Astrocyte (in vitro differentiated cells and primary cell): ENCODE measurements around the gene GRB10. TPM values are rescaled to one million over a fixed set of nuclear protein-coding genes. Genes with fewer than 3 reads are reported as not detected.

Experiments
- DNase-seq: peaks from one replicate; pipeline ENCODE4 v3.0.0-alpha.2; 2010; ENCODE audit warnings: low read depth
- FAIRE-seq: peaks from 2 replicates; lab custom pipeline; 2011; peaks lifted over from hg19 to GRCh38; lab: Jason Lieb, UNC
- H2AFZ ChIP-seq: 2 replicates; pipeline ENCODE4 v1.6.0; 2012; ENCODE audit warnings: low read depth, low read length, inconsistent platforms
- H3K27ac ChIP-seq: 2 replicates; pipeline ENCODE4 v1.5.1; 2011; ENCODE audit warnings: low read depth, low read length, inconsistent platforms
- H3K27me3 ChIP-seq: 2 replicates; pipeline ENCODE4 v1.6.0; 2011; ENCODE audit warnings: low read length, inconsistent platforms; ENCODE audit not compliant: insufficient read depth
- H3K36me3 ChIP-seq: 2 replicates; pipeline ENCODE4 v1.5.1; 2011; ENCODE audit warnings: low read length, inconsistent platforms; ENCODE audit not compliant: insufficient read depth
- H3K4me1 ChIP-seq: 2 replicates; pipeline ENCODE4 v1.5.1; 2011; ENCODE audit warnings: low read length, inconsistent platforms; ENCODE audit not compliant: insufficient read depth
- H3K4me2 ChIP-seq: 2 replicates; pipeline ENCODE4 v1.6.0; 2012; ENCODE audit warnings: low read length, inconsistent platforms
- H3K4me3 ChIP-seq: 2 replicates; pipeline ENCODE4 v1.5.1; 2011; ENCODE audit warnings: low read depth, mild to moderate bottlenecking, low read length, inconsistent platforms; ENCODE audit not compliant: insufficient read depth
- H3K79me2 ChIP-seq: 2 replicates; pipeline ENCODE4 v1.6.0; 2012; ENCODE audit warnings: mild to moderate bottlenecking, low read length, inconsistent platforms; ENCODE audit not compliant: insufficient read depth
- H3K9ac ChIP-seq: 2 replicates; pipeline ENCODE4 v1.6.0; 2012; ENCODE audit warnings: mild to moderate bottlenecking, low read length, inconsistent platforms
- H3K9me3 ChIP-seq: 2 replicates; pipeline ENCODE4 v1.5.1; 2012; ENCODE audit warnings: low read depth, mild to moderate bottlenecking, low read length, inconsistent platforms; ENCODE audit not compliant: insufficient read depth
- H4K20me1 ChIP-seq: 2 replicates; pipeline ENCODE4 v1.6.0; 2012; ENCODE audit warnings: low read length, inconsistent platforms; ENCODE audit not compliant: insufficient read depth
- H3K27ac Mint-ChIP-seq: one replicate; pipeline ENCODE4 v1.8.0; 2021; ENCODE audit warnings: mild to moderate bottlenecking, mixed read lengths; ENCODE audit not compliant: unreplicated experiment
- H3K27me3 Mint-ChIP-seq: one replicate; pipeline ENCODE4 v1.8.0; 2021; ENCODE audit warnings: low read depth, mixed read lengths; ENCODE audit not compliant: unreplicated experiment
- H3K36me3 Mint-ChIP-seq: one replicate; pipeline ENCODE4 v1.8.0; 2021; ENCODE audit warnings: low read depth, mixed read lengths; ENCODE audit not compliant: unreplicated experiment
- H3K4me1 Mint-ChIP-seq: one replicate; pipeline ENCODE4 v1.8.0; 2021; ENCODE audit warnings: low read depth, mixed read lengths; ENCODE audit not compliant: unreplicated experiment
- H3K4me3 Mint-ChIP-seq: one replicate; pipeline ENCODE4 v1.8.0; 2021; ENCODE audit warnings: mild to moderate bottlenecking, moderate library complexity, mixed read lengths; ENCODE audit not compliant: unreplicated experiment
- H3K9me3 Mint-ChIP-seq: one replicate; pipeline ENCODE4 v1.8.0; 2021; ENCODE audit warnings: mild to moderate bottlenecking, mixed read lengths; ENCODE audit not compliant: unreplicated experiment
- EZH2 ChIP-seq: IDR thresholded peaks from 2 replicates; pipeline ENCODE4 v1.6.1; 2012; ENCODE audit warnings: mild to moderate bottlenecking, low read length, inconsistent platforms; ENCODE audit not compliant: insufficient read depth
- total RNA-seq: library from RNA; stranded (reverse); gene quantifications from 2 replicates; pipeline ENCODE4 v1.2.1, GENCODE V29; 2021
- TF ChIP-seq, protein P1 (sequence below): IDR thresholded peaks from 2 replicates; pipeline ENCODE4 v1.5.1; 2011; ENCODE audit warnings: low read depth, mild to moderate bottlenecking, inconsistent platforms, low read length, moderate library complexity; ENCODE audit not compliant: insufficient read depth

The GRB10 gene
- total RNA-seq, 1 donor from 2014 or later: 81.9 TPM

DNA sequence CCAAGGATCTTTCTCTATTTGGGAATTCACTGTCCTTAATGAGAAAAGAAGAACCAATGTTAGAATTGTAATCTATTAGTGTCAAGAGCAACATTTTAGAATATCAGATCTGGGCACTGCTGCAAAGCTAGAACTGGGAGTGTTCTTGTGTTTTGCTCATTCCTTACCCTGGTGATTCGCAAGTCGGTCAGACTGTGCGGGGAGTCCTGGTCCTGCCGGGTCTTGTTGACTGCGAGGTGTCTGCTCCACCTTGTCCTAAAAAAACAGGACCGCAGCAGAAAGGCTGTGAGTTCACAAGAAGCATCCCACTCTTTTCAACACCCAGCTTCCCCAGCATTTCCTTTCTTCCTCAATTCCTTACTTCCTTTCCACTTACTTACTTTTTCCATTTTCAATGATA is 79.0 kb downstream of the GRB10 start:
- H3K36me3 Mint-ChIP-seq: peaks cover 5% of the 10 kb centered on the region
- Histone ChIP-seq H3K9ac (no peak overlapping the region), H3K4me1 (no peaks in the 10 kb centered on the region), H3K4me2 (no peak overlapping the region), H3K4me3 (no peak overlapping the region), H4K20me1 (peaks cover 71% of the 10 kb centered on the region), H3K27ac (no peak overlapping the region), H2AFZ (no peak overlapping the region), H3K36me3 (peaks cover 16% of the 10 kb centered on the region), H3K79me2 (peaks cover 81% of the 10 kb centered on the region), H3K27me3 (no peaks in the 10 kb centered on the region), H3K9me3 (no peaks in the 10 kb centered on the region)
- peaks cover 38% of the 10 kb centered on the region for H3K4me1 Mint-ChIP-seq
- H3K4me3 Mint-ChIP-seq: no peak overlapping the region
- FAIRE-seq: no peak
- no peaks in the 10 kb centered on the region for H3K9me3 Mint-ChIP-seq
- H3K27ac Mint-ChIP-seq: no peak overlapping the region
- TF ChIP-seq, protein P1, sequence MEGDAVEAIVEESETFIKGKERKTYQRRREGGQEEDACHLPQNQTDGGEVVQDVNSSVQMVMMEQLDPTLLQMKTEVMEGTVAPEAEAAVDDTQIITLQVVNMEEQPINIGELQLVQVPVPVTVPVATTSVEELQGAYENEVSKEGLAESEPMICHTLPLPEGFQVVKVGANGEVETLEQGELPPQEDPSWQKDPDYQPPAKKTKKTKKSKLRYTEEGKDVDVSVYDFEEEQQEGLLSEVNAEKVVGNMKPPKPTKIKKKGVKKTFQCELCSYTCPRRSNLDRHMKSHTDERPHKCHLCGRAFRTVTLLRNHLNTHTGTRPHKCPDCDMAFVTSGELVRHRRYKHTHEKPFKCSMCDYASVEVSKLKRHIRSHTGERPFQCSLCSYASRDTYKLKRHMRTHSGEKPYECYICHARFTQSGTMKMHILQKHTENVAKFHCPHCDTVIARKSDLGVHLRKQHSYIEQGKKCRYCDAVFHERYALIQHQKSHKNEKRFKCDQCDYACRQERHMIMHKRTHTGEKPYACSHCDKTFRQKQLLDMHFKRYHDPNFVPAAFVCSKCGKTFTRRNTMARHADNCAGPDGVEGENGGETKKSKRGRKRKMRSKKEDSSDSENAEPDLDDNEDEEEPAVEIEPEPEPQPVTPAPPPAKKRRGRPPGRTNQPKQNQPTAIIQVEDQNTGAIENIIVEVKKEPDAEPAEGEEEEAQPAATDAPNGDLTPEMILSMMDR: no peak
- DNase-seq: no peak
- H3K27me3 Mint-ChIP-seq: no peaks in the 10 kb centered on the region

DNA sequence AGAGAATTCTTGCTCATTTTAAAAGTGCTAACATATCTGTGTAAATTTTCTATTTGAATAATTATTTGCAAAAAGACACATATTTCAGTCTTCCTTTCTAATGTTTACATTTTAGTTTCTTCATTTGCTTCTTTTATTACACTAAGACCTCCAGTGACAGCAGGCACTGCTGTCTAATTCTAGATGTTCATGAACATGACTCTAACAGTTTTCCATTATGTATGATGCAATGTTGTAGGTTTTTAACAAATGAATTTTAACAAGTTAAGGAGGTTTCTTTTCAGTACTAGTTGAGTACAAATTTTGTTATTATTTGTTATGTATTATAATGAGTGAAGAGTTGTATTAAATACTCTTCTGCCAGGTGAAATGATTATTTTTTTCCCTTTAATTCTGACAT is 83.6 kb downstream of the GRB10 start:
- Mint-ChIP-seq H3K4me3 (no peak overlapping the region), H3K4me1 (peaks cover 16% of the 10 kb centered on the region), H3K9me3 (no peaks in the 10 kb centered on the region), H3K36me3 (peaks cover 6% of the 10 kb centered on the region), H3K27ac (no peak overlapping the region), H3K27me3 (no peaks in the 10 kb centered on the region)
- TF ChIP-seq, protein P1: no peak
- TF ChIP-seq EZH2: no peak
- no peak overlapping the region for H3K4me2 ChIP-seq
- FAIRE-seq (no peak), DNase-seq (no peak)
- H3K4me1 ChIP-seq: peaks cover 3% of the 10 kb centered on the region
- no peaks in the 10 kb centered on the region for H3K9me3 ChIP-seq
- no peak overlapping the region for H3K9ac ChIP-seq
- H3K27me3 ChIP-seq: no peaks in the 10 kb centered on the region
- no peak overlapping the region for H3K27ac ChIP-seq
- peaks cover 20% of the 10 kb centered on the region for H3K36me3 ChIP-seq
- peaks cover 81% of the 10 kb centered on the region for H3K79me2 ChIP-seq
- H4K20me1 ChIP-seq: peaks cover 68% of the 10 kb centered on the region
- H2AFZ ChIP-seq: no peak overlapping the region
- no peak overlapping the region for H3K4me3 ChIP-seq

DNA sequence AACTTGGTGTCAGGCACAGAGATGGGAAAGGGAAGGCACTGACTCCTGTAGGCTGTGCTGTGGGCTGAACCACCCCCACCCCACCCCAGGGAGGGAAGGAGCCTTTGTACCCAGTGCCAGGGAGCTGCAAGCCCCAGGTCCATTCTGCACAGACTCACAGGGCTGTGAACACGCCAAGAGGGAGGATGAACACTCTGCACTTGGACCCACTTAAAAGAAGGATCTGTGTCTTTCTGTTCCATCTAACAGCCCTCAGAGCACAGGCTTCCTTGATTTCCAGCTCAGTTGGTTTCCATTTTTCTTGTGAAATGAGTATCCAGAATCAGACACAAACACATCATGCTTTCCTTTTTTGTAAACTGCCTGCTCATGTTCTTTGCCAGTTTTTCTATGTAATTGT is 84.9 kb downstream of the GRB10 start:
- DNase-seq (no peak), FAIRE-seq (no peak)
- no peaks in the 10 kb centered on the region for H3K27me3 Mint-ChIP-seq
- H3K27ac ChIP-seq: no peak overlapping the region
- H3K36me3 Mint-ChIP-seq: peaks cover 8% of the 10 kb centered on the region
- H3K4me3 Mint-ChIP-seq: no peak overlapping the region
- no peaks in the 10 kb centered on the region for H3K9me3 Mint-ChIP-seq
- no peak overlapping the region for H3K4me2 ChIP-seq
- H3K4me3 ChIP-seq: no peak overlapping the region
- no peak overlapping the region for H3K27ac Mint-ChIP-seq
- no peak overlapping the region for H2AFZ ChIP-seq
- no peak overlapping the region for H3K9ac ChIP-seq
- H3K4me1 Mint-ChIP-seq: peaks cover 12% of the 10 kb centered on the region
- H3K36me3 ChIP-seq: peaks cover 16% of the 10 kb centered on the region
- H3K9me3 ChIP-seq: no peaks in the 10 kb centered on the region
- H3K79me2 ChIP-seq: peaks cover 77% of the 10 kb centered on the region
- peaks cover 68% of the 10 kb centered on the region for H4K20me1 ChIP-seq
- no peaks in the 10 kb centered on the region for H3K27me3 ChIP-seq
- peaks cover 13% of the 10 kb centered on the region for H3K4me1 ChIP-seq
- TF ChIP-seq EZH2: no peak
- TF ChIP-seq, protein P1: no peak
